ENCODE data around the gene ABCC10. TPM values are rescaled to one million over a fixed set of nuclear protein-coding genes. Genes with fewer than 3 reads are reported as not detected.
A peak's percentile ranks its signal among the peaks of the same experiment; 100 is the strongest.
"Not testable (repeated sequence)": the region's sequence is repeated elsewhere in the genome, so short reads cannot be mapped to it uniquely, and the experiment has no call there.

ABCC10 gene
- total and polyA plus RNA-seq, 3 experiments from 2014 or later, result 28.2 to 36.4 (median 35.8) TPM

GRCh38 chr6:43494321-43494720 is 67.0 kb downstream of the ABCC10 start:
- H3K9me3 Mint-ChIP-seq, result no peaks in the 10 kb centered on the region
- H3K4me1 Mint-ChIP-seq, result peaks cover 26 to 48% (median 31%) of the 10 kb centered on the region in 3 donors
- Histone ChIP-seq H3K36me3 (ENCODE audit: insufficient read depth, low read length) (peaks cover 11% of the 10 kb centered on the region), H3K27me3 (ENCODE audit: insufficient read depth, low read length, poor library complexity, severe bottlenecking) (no peaks in the 10 kb centered on the region), H3K9me3 (ENCODE audit: low read length) (no peaks in the 10 kb centered on the region), H3K4me1 (ENCODE audit: insufficient read depth, low read length) (peaks cover 22% of the 10 kb centered on the region), H3K27ac (ENCODE audit: low read depth, low read length) (no peak overlapping the region), H3K4me3 (ENCODE audit: low read length) (no peak overlapping the region)
- H3K27me3 Mint-ChIP-seq, result no peaks in the 10 kb centered on the region
- peak overlapping the region in 1 of 7 donors; percentile 42 for H3K4me3 Mint-ChIP-seq
- CTCF ChIA-PET, result interaction anchor here (0.7 to 10.1 kb wide), 5 partner anchors 10 to 40 kb away, joined by 3 to 93 read pairs (median 10); partner anchors contain the start of genes DLK2 and TJAP1
- POLR2A ChIA-PET, result interaction anchor here (0.8 to 1.9 kb wide), 2 partner anchors 16 to 17 kb away, joined by 6 to 14 read pairs; partner anchors contain the start of genes LRRC73 and TJAP1
- H3K36me3 Mint-ChIP-seq, result peaks cover 0 to 38% (median 3%) of the 10 kb centered on the region in 3 donors
- peak overlapping the region in 7 of 8 donors; percentile 23 to 88 (median 81) for H3K27ac Mint-ChIP-seq
- DNase-seq, result no peak

GRCh38 chr6:43494766-43495165 is 67.4 kb downstream of the ABCC10 start:
- H3K27me3 ChIP-seq (ENCODE audit: insufficient read depth, low read length, poor library complexity, severe bottlenecking), result no peaks in the 10 kb centered on the region
- H3K27ac ChIP-seq (ENCODE audit: low read depth, low read length), result peak overlapping the region; percentile 16
- H3K4me1 Mint-ChIP-seq, result peaks cover 26 to 48% (median 31%) of the 10 kb centered on the region in 3 donors
- no peaks in the 10 kb centered on the region for H3K27me3 Mint-ChIP-seq
- H3K9me3 Mint-ChIP-seq, result no peaks in the 10 kb centered on the region
- no peaks in the 10 kb centered on the region for H3K9me3 ChIP-seq (ENCODE audit: low read length)
- CTCF ChIA-PET, result interaction anchor here (0.7 to 10.1 kb wide), 7 partner anchors 8 to 89 kb away, joined by 3 to 93 read pairs (median 9); partner anchors contain the start of genes DLK2 and TJAP1
- H3K4me3 ChIP-seq (ENCODE audit: low read length), result no peak overlapping the region
- peaks cover 0 to 40% (median 3%) of the 10 kb centered on the region in 3 donors for H3K36me3 Mint-ChIP-seq
- DNase-seq, result no peak
- H3K4me1 ChIP-seq (ENCODE audit: insufficient read depth, low read length), result peaks cover 22% of the 10 kb centered on the region
- POLR2A ChIA-PET, result interaction anchor here (0.8 to 1.9 kb wide), 2 partner anchors 15 to 17 kb away, joined by 6 to 14 read pairs; partner anchors contain the start of genes LRRC73 and TJAP1
- H3K27ac Mint-ChIP-seq, result peak overlapping the region in 7 of 8 donors; percentile 58 to 92 (median 87)
- H3K4me3 Mint-ChIP-seq, result peak overlapping the region in 1 of 7 donors; percentile 72
- H3K36me3 ChIP-seq (ENCODE audit: insufficient read depth, low read length), result peaks cover 15% of the 10 kb centered on the region

- Histone ChIP-seq H3K27ac (ENCODE audit: low read depth, low read length) (no peak overlapping the region), H3K4me1 (ENCODE audit: insufficient read depth, low read length) (peaks cover 22% of the 10 kb centered on the region), H3K4me3 (ENCODE audit: low read length) (no peak overlapping the region), H3K9me3 (ENCODE audit: low read length) (no peaks in the 10 kb centered on the region), H3K27me3 (ENCODE audit: insufficient read depth, low read length, poor library complexity, severe bottlenecking) (no peaks in the 10 kb centered on the region), H3K36me3 (ENCODE audit: insufficient read depth, low read length) (peaks cover 21% of the 10 kb centered on the region)
- Mint-ChIP-seq H3K36me3 (peaks cover 0 to 40% (median 0%) of the 10 kb centered on the region in 3 donors), H3K4me1 (peaks cover 26 to 41% (median 28%) of the 10 kb centered on the region in 3 donors), H3K27ac (peak overlapping the region in 7 of 8 donors; percentile 54 to 92 (median 88)), H3K4me3 (peak overlapping the region in 6 of 7 donors; percentile 33 to 72 (median 63)), H3K27me3 (no peaks in the 10 kb centered on the region), H3K9me3 (no peaks in the 10 kb centered on the region)
- peak in 1 of 5 donors; percentile 57 for DNase-seq
- CTCF ChIA-PET, result interaction anchor here (0.7 to 10.1 kb wide), 8 partner anchors 9 to 90 kb away, joined by 3 to 93 read pairs (median 8); partner anchors contain the start of genes DLK2 and TJAP1
- POLR2A ChIA-PET, result interaction anchor here (1.9 kb wide), 1 partner anchor 18 kb away, joined by 6 read pairs; the partner anchor contains the start of gene TJAP1
Observed at GRCh38 chr6:43495409-43495941, 68.1 kb downstream of the ABCC10 start.

DNA sequence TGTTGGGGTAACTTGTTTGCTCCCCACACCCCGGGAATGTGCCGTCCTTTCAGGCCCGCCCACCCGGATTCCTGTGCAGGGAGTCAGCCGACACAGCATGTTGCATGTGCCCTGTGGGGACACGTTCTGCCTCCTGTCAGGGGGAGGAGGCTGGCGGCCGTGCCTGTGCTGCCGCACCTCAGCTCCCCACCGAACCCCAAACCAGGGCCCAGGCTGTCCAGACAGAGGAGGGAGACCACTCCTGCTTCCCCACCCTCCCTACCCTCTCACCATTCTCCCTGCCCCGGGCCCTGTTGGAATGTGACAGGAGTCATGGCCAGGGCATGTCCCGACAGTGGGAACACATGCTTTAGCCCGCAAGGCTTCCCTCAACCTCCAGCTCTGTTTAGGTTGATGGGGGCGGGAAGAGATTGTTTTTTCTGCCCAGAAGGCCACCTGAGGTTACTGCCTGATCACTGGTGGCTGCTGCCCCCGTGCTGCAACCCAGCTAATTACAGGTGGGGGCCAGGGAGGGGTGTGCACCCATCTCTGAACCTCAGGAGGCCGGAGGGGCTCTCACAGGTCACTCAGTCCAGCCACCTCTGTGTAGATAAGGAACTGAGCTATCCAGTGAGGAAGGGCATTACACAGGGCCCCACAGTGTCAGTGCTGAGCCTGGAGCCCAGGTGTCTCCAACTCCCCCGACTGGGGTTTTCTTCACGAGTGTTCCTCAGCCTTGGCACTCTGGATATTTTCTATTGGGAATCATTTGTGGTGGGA is 69.2 kb downstream of the ABCC10 start:
- no peaks in the 10 kb centered on the region for H3K9me3 Mint-ChIP-seq
- H3K36me3 Mint-ChIP-seq, result peaks cover 0 to 49% (median 2%) of the 10 kb centered on the region in 3 donors
- Histone ChIP-seq H3K9me3 (ENCODE audit: low read length) (no peaks in the 10 kb centered on the region), H3K36me3 (ENCODE audit: insufficient read depth, low read length) (peaks cover 27% of the 10 kb centered on the region), H3K4me1 (ENCODE audit: insufficient read depth, low read length) (peaks cover 22% of the 10 kb centered on the region), H3K4me3 (ENCODE audit: low read length) (no peak overlapping the region), H3K27ac (ENCODE audit: low read depth, low read length) (no peak overlapping the region), H3K27me3 (ENCODE audit: insufficient read depth, low read length, poor library complexity, severe bottlenecking) (no peaks in the 10 kb centered on the region)
- ChIA-PET POLR2A (no interaction called here), CTCF (interaction anchor here (0.7 to 10.1 kb wide), 6 partner anchors 8 to 233 kb away, joined by 3 to 93 read pairs (median 8); partner anchors contain the start of genes DLK2 and TJAP1)
- DNase-seq, result no peak
- peak overlapping the region in 5 of 8 donors; percentile 33 to 86 (median 62) for H3K27ac Mint-ChIP-seq
- no peaks in the 10 kb centered on the region for H3K27me3 Mint-ChIP-seq
- no peak overlapping the region for H3K4me3 Mint-ChIP-seq
- peaks cover 26 to 41% (median 28%) of the 10 kb centered on the region in 3 donors for H3K4me1 Mint-ChIP-seq

- Mint-ChIP-seq H3K9me3 (no peaks in the 10 kb centered on the region), H3K36me3 (peaks cover 4 to 54% (median 7%) of the 10 kb centered on the region in 3 donors), H3K27me3 (no peaks in the 10 kb centered on the region), H3K27ac (peak overlapping the region in 6 of 8 donors; percentile 33 to 83 (median 62)), H3K4me3 (no peak overlapping the region), H3K4me1 (peaks cover 26 to 38% (median 28%) of the 10 kb centered on the region in 3 donors)
- Histone ChIP-seq H3K36me3 (ENCODE audit: insufficient read depth, low read length) (peaks cover 27% of the 10 kb centered on the region), H3K4me3 (ENCODE audit: low read length) (no peak overlapping the region), H3K27ac (ENCODE audit: low read depth, low read length) (no peak overlapping the region), H3K9me3 (ENCODE audit: low read length) (no peaks in the 10 kb centered on the region), H3K27me3 (ENCODE audit: insufficient read depth, low read length, poor library complexity, severe bottlenecking) (no peaks in the 10 kb centered on the region), H3K4me1 (ENCODE audit: insufficient read depth, low read length) (peaks cover 22% of the 10 kb centered on the region)
- DNase-seq, result no peak
- ChIA-PET POLR2A (no interaction called here), CTCF (interaction anchor here (0.7 to 10.1 kb wide), 3 partner anchors 8 to 233 kb away, joined by 3 to 93 read pairs (median 3); no protein-coding TSS in a partner anchor)
Observed at GRCh38 chr6:43497129-43497396, 69.7 kb downstream of the ABCC10 start.

DNA sequence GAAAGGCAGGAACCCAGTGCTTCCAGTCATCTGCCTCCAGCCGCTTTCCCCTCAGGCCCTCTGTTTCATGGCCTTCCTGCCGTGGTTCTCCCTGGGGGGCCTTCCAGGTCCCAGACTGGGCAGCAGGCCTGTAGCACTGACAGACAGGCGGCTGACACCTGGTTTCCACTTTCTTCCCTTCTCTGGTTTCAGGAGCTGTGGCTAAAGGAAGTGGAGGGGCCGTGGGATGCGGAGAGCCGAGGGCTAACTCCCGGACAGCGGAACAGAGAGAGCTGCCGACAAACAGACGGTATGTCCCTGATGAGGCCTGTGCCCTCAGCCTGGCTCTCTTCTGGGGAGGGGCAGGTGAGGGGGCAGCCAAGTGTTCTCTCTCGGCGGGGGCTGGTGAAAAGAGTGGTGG is 70.3 kb downstream of the ABCC10 start:
- CTCF ChIA-PET, result interaction anchor here (10.1 kb wide), 1 partner anchor 7 kb away, joined by 93 read pairs; no protein-coding TSS in a partner anchor
- Mint-ChIP-seq H3K4me1 (peaks cover 24 to 34% (median 26%) of the 10 kb centered on the region in 3 donors), H3K36me3 (peaks cover 4 to 57% (median 10%) of the 10 kb centered on the region in 3 donors), H3K4me3 (no peak overlapping the region), H3K9me3 (no peaks in the 10 kb centered on the region), H3K27me3 (no peaks in the 10 kb centered on the region), H3K27ac (peak overlapping the region in 3 of 8 donors; percentile 66 to 83 (median 77))
- Histone ChIP-seq H3K36me3 (ENCODE audit: insufficient read depth, low read length) (peaks cover 27% of the 10 kb centered on the region), H3K4me1 (ENCODE audit: insufficient read depth, low read length) (peaks cover 22% of the 10 kb centered on the region), H3K4me3 (ENCODE audit: low read length) (no peak overlapping the region), H3K27me3 (ENCODE audit: insufficient read depth, low read length, poor library complexity, severe bottlenecking) (no peaks in the 10 kb centered on the region), H3K9me3 (ENCODE audit: low read length) (no peaks in the 10 kb centered on the region), H3K27ac (ENCODE audit: low read depth, low read length) (no peak overlapping the region)
- POLR2A ChIA-PET, result interaction anchor here (0.5 kb wide), 1 partner anchor 153 kb away, joined by 3 read pairs; no protein-coding TSS in a partner anchor
- no peak for DNase-seq

DNA sequence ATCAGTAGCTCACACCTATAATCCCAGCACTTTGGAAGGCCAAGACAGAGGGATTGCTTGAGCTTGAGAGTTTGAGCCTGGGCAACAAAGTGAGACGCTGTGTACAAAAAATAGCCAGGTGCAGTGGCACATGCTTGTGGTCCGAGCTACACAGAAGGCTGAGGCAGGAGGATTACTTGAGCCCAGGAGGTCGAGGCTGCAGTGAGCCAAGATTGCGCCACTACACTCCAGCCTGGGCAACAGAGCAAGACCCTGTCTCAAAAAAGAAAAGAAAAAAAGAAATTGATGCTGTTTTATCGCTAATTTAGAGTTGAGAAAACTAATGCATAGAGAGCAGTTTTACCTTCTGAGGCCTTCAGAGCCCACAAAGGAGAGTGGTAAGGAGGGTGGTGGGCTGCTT is 71.0 kb downstream of the ABCC10 start:
- peak overlapping the region in 1 of 8 donors; percentile 80 for H3K27ac Mint-ChIP-seq
- H3K4me3 ChIP-seq (ENCODE audit: low read length); H3K9me3 Mint-ChIP-seq; H3K27me3 Mint-ChIP-seq; H3K4me3 Mint-ChIP-seq; DNase-seq; POLR2A ChIA-PET; H3K9me3 ChIP-seq (ENCODE audit: low read length); H3K27me3 ChIP-seq (ENCODE audit: insufficient read depth, low read length, poor library complexity, severe bottlenecking); H3K27ac ChIP-seq (ENCODE audit: low read depth, low read length): not testable (repeated sequence)
- peaks cover 4 to 59% (median 12%) of the 10 kb centered on the region in 3 donors for H3K36me3 Mint-ChIP-seq
- peaks cover 20 to 28% (median 21%) of the 10 kb centered on the region in 3 donors for H3K4me1 Mint-ChIP-seq
- CTCF ChIA-PET, result interaction anchor here (1.2 to 10.1 kb wide), 2 partner anchors 7 to 12 kb away, joined by 3 to 93 read pairs; partner anchors contain the start of gene LRRC73
- peaks cover 22% of the 10 kb centered on the region for H3K4me1 ChIP-seq (ENCODE audit: insufficient read depth, low read length)
- peaks cover 31% of the 10 kb centered on the region for H3K36me3 ChIP-seq (ENCODE audit: insufficient read depth, low read length)

Measured in CD8-positive, alpha-beta memory T cell (primary cell).